ENCODE measurements around the gene SLC25A40. TPM values are rescaled to one million over a fixed set of nuclear protein-coding genes. Genes with fewer than 3 reads are reported as not detected.
"Not testable (repeated sequence)": the region's sequence is repeated elsewhere in the genome, so short reads cannot be mapped to it uniquely, and the experiment has no call there.

Gene SLC25A40
- total RNA-seq, 4 donors from 2014 or later: 17.0 to 31.7 (median 24.9) TPM

DNA sequence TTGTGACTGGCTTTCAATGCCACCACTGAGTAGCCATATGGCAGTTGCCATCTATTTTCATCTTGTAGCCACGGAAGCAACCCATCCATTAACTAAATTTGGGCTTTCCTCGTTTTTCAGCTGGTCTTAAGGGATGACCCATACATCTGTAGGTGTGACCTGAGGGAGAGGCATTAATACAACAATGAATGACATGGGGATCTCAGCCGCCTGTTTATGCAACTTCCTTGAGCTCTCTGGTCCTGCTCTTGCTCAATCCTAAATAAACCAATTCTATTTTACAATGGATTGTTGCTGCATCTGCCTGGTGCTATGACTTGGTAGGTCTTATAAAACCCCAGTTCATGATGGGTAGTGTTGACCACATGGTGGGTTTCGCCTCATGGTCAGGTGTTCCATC is 36.0 kb upstream of the SLC25A40 start:
- H3K4me3 ChIP-seq (replicated peaks in 1 of 3): no peak overlapping the region
- H3K27me3 ChIP-seq: no peaks in the 10 kb centered on the region
- intact Hi-C loops (cut with DNase I): no loop called here
- H3K9me3 ChIP-seq: no peaks in the 10 kb centered on the region
- no peaks in the 10 kb centered on the region for H3K36me3 ChIP-seq
- 91 to 95% methylated on average over 4 of the region's 4 CpGs for WGBS, 2 donors
- no peaks in the 10 kb centered on the region for H3K4me1 ChIP-seq
- no peak overlapping the region for H3K27ac ChIP-seq
- TF ChIP-seq POLR2A (IDR thresholded peaks at IDR 0.05): no peak
- TF ChIP-seq, protein P1, sequence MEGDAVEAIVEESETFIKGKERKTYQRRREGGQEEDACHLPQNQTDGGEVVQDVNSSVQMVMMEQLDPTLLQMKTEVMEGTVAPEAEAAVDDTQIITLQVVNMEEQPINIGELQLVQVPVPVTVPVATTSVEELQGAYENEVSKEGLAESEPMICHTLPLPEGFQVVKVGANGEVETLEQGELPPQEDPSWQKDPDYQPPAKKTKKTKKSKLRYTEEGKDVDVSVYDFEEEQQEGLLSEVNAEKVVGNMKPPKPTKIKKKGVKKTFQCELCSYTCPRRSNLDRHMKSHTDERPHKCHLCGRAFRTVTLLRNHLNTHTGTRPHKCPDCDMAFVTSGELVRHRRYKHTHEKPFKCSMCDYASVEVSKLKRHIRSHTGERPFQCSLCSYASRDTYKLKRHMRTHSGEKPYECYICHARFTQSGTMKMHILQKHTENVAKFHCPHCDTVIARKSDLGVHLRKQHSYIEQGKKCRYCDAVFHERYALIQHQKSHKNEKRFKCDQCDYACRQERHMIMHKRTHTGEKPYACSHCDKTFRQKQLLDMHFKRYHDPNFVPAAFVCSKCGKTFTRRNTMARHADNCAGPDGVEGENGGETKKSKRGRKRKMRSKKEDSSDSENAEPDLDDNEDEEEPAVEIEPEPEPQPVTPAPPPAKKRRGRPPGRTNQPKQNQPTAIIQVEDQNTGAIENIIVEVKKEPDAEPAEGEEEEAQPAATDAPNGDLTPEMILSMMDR (IDR thresholded peaks at IDR 0.05): no peak
- no peak for DNase-seq

DNA sequence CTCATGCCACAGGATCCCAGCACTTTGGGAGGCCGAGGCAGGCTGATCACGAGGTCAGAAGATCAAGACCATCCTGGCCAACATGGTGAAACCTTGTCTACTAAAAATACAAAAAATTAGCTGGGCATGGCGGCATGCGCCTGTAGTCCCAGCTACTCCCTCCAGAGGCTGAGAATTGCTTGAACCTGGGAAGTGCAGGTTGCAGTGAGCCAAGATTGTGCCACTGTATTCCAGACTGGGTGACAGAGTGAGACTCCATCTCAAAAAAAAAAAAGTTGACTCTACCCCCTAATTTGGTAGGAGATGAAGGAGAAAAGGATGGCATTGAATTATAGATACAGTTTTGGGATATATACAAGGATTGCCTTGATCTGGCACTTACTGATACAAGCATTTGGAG is 32.7 kb upstream of the SLC25A40 start:
- H3K27me3 ChIP-seq; H3K4me3 ChIP-seq (replicated peaks in 1 of 3); intact Hi-C loops (cut with DNase I): not testable (repeated sequence)

DNA sequence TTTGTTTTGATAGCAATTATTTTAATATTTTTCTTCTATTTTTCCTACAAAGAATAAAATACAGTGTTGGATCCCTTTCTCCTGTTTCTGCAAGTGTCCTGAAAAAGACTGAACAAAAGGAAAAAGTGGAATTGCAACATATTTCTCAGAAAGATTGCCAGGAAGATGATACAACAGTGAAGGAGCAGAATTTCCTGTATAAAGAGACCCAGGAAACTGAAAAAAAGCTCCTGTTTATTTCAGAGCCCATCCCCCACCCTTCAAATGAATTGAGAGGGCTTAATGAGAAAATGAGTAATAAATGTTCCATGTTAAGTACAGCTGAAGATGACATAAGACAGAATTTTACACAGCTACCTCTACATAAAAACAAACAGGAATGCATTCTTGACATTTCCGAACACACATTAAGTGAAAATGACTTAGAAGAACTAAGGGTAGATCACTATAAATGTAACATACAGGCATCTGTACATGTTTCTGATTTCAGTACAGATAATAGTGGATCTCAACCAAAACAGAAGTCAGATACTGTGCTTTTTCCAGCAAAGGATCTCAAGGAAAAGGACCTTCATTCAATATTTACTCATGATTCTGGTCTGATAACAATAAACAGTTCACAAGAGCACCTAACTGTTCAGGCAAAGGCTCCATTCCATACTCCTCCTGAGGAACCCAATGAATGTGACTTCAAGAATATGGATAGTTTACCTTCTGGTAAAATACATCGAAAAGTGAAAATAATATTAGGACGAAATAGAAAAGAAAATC is 31.2 kb upstream of the SLC25A40 start:
- DNase-seq; H3K36me3 ChIP-seq; H3K4me3 ChIP-seq (replicated peaks in 1 of 3); intact Hi-C loops (cut with DNase I); H3K4me1 ChIP-seq; H3K27me3 ChIP-seq; H3K27ac ChIP-seq; H3K9me3 ChIP-seq: not testable (repeated sequence)
- 95% methylated on average over 3 of the region's 3 CpGs for WGBS, 2 donors

More for the DNA sequence above, 32.7 kb upstream of the SLC25A40 start:
- not testable (repeated sequence) for H3K36me3 ChIP-seq, H3K9me3 ChIP-seq, DNase-seq, H3K27ac ChIP-seq, H3K4me1 ChIP-seq
- 96 to 99% methylated on average over 4 of the region's 4 CpGs for WGBS, 2 donors

DNA sequence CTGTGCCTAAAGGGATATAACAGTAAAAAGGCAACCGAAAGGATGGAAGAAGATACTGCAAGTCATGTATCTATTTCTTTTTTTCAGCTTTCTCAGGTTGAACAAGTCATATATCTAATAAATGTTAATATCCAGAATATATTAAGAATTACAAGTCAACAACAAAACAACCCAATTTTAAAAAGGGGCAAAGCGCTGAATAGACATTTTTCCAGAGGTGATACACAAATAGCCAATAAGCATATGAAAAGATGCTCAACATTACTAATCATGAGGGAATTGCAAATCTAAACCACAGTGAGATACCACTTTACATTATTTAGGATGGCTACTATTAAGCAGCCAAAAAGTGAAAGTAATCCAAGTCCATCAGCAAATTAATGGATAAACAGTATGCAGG is 23.1 kb upstream of the SLC25A40 start:
- intact Hi-C loops (cut with DNase I): no loop called here
- H3K27me3 ChIP-seq: no peaks in the 10 kb centered on the region
- no peak for DNase-seq
- no peak overlapping the region for H3K4me3 ChIP-seq (replicated peaks in 1 of 3)
- TF ChIP-seq, protein P1 (IDR thresholded peaks at IDR 0.05): no peak
- H3K36me3 ChIP-seq: no peaks in the 10 kb centered on the region
- WGBS, 2 donors: 95 to 96% methylated on average over 2 of the region's 2 CpGs
- no peaks in the 10 kb centered on the region for H3K9me3 ChIP-seq
- no peaks in the 10 kb centered on the region for H3K4me1 ChIP-seq
- no peak overlapping the region for H3K27ac ChIP-seq

DNA sequence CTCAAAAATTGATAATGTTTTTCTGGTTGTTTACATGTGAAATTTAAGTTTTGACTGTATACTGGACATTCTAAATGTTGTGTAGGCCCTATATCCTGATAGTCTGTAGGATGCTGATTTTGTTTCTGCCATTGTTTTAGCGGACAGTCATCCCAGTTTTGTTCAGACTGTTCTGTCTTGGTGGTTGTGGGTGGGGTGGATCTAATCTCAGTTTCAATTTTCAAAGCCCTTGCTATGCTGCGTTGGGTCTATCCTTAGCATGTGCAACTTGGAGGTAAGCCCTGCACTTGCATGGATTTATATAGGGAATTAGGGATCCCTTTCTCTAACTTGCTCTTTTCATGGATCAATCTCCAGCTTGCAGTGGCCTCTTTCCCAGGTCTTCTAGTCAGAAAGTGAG is 19.2 kb upstream of the SLC25A40 start:
- no peaks in the 10 kb centered on the region for H3K4me1 ChIP-seq
- no peaks in the 10 kb centered on the region for H3K36me3 ChIP-seq
- H3K4me3 ChIP-seq (replicated peaks in 1 of 3): no peak overlapping the region
- no peaks in the 10 kb centered on the region for H3K9me3 ChIP-seq
- DNase-seq: no peak
- no peak overlapping the region for H3K27ac ChIP-seq
- intact Hi-C loops (cut with DNase I): no loop called here
- 98% methylated on average over 2 of the region's 2 CpGs for WGBS, 2 donors
- no peaks in the 10 kb centered on the region for H3K27me3 ChIP-seq
- TF ChIP-seq POLR2A (IDR thresholded peaks at IDR 0.05): no peak

DNA sequence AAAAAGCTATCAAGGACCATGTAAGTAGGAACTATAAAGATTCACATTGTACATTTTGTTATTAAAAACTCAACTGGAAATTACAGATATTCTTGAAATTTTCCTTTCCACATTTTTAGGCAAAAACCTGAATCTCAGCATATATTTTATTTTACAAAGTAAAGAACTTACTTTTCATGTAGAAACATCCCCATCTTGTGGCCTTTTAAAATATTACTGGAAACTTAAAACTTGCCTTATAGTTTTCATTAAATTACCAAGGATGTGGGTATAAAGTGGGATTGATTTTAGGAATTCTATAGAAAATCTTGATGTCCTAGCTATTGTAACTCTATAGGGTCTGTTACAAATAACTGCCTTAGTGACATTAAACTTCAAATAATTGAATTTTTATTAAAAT is 10.7 kb upstream of the SLC25A40 start:
- Histone ChIP-seq H3K27ac (no peak overlapping the region), H3K36me3 (no peaks in the 10 kb centered on the region), H3K4me1 (no peaks in the 10 kb centered on the region), H3K4me3 (replicated peaks in 1 of 3) (no peak overlapping the region), H3K9me3 (no peaks in the 10 kb centered on the region), H3K27me3 (no peaks in the 10 kb centered on the region)
- intact Hi-C loops (cut with DNase I): loop anchor here (5.0 kb wide), 1 partner anchor 85 kb away; no protein-coding TSS in a partner anchor
- no peak for DNase-seq
- TF ChIP-seq POLR2A (IDR thresholded peaks at IDR 0.05): no peak
- TF ChIP-seq, protein P1 (IDR thresholded peaks at IDR 0.05): peak in 4 of 6 experiments; percentile 23 to 63 (median 50)

Measured in thyroid gland (tissue), 4 donors.